K562 (cell line): Measurements from ENCODE around the gene CEP89. TPM values are rescaled to one million over a fixed set of nuclear protein-coding genes. Genes with fewer than 3 reads are reported as not detected.

Experiments used
- ATAC-seq: fragments of 200-7000 bp; cut with Tn5 transposase; 3 replicates; pipeline ENCODE4 v1.9.1; 2020; ENCODE audit warnings: moderate library complexity
- BruUV-seq: library from RNA; stranded (reverse); fragments of 400-500 nt; replicated peaks from 2 replicates; lab custom pipeline; 2021; lab: Mats Ljungman, UMichigan
- CTCF ChIA-PET: fragments of 300-600 bp; formaldehyde crosslinking; extraction: SDS; loops from one replicate; lab custom pipeline; 2021; ENCODE audit warnings: low intra/inter-chr PET ratio; lab: Yijun Ruan, JAX
- POLR2A ChIA-PET: fragments of 300-600, 350-650 bp; sonication (Branson Sonifier 250); formaldehyde crosslinking; extraction: SDS; loops from one replicate; lab custom pipeline; 2021; ENCODE audit warnings: antibody characterized with exemption, inconsistent platforms; lab: Yijun Ruan, JAX
- DNase-seq, 4 experiments: peaks; one replicate each; pipeline versions ENCODE4 v3.0.0 to v3.0.0-alpha.2; 2011 to 2018; ENCODE audit warnings: low spot score in 3 of 4, mixed read lengths in 3 of 4; ENCODE audit errors: extremely low read depth in 1 of 4
- FAIRE-seq: peaks from 2 replicates; lab custom pipeline; 2011; peaks lifted over from hg19 to GRCh38; lab: Jason Lieb, UNC
- H2AFZ ChIP-seq: 2 replicates; pipeline ENCODE4 v1.6.0; 2011; ENCODE audit warnings: low read depth, low read length, control low read depth, inconsistent platforms
- H3K27ac ChIP-seq: fragments of 200-600 bp; 3 replicates; pipeline ENCODE4 v1.8.0; 2011; ENCODE audit warnings: low read depth, mild to moderate bottlenecking, control low read depth, inconsistent platforms, low read length, moderate library complexity, mixed read lengths; ENCODE audit errors: extremely low read depth
- H3K27me3 ChIP-seq, 2 experiments: fragments of 300-600 bp in 1 of 2; 2 replicates in 1 of 2; 3 replicates in 1 of 2; pipeline versions ENCODE4 v1.6.0 to v1.8.0; 2011; ENCODE audit warnings: inconsistent platforms in 2 of 2, low read length in 2 of 2, mild to moderate bottlenecking in 1 of 2, mixed read lengths in 1 of 2, moderate library complexity in 1 of 2; ENCODE audit not compliant: control insufficient read depth in 2 of 2, insufficient read depth in 2 of 2
- H3K36me3 ChIP-seq: fragments of 300-600 bp; 3 replicates; pipeline ENCODE4 v1.8.0; 2011; ENCODE audit warnings: mild to moderate bottlenecking, low read length, inconsistent platforms; ENCODE audit not compliant: control insufficient read depth, insufficient read depth
- H3K4me1 ChIP-seq, 2 experiments: fragments of 200-600 bp in 1 of 2; replicated peaks in 1 of 2; 2 replicates in 1 of 2; 3 replicates in 1 of 2; pipeline versions ENCODE4 v1.5.1 to v1.8.0; 2011; ENCODE audit warnings: inconsistent platforms in 2 of 2, low read length in 2 of 2, mild to moderate bottlenecking in 1 of 2, mixed read lengths in 1 of 2, moderate library complexity in 1 of 2; ENCODE audit not compliant: control insufficient read depth in 2 of 2, insufficient read depth in 2 of 2
- H3K4me2 ChIP-seq: 2 replicates; pipeline ENCODE4 v1.6.1; 2011; ENCODE audit warnings: low read length, control low read depth, inconsistent platforms, mixed read lengths; ENCODE audit not compliant: insufficient read depth
- H3K4me3 ChIP-seq: fragments of 200-600 bp; sonication (generic), shearing (Covaris generic); 2 replicates; pipeline ENCODE4 v1.5.1; 2016; ENCODE audit warnings: control low read depth, inconsistent platforms
- H3K79me2 ChIP-seq: fragments of 200-600 bp; 3 replicates; pipeline ENCODE4 v1.8.0; 2011; ENCODE audit warnings: low read length, inconsistent platforms; ENCODE audit not compliant: control insufficient read depth, insufficient read depth
- H3K9ac ChIP-seq, 2 experiments: 2 replicates each; pipeline versions ENCODE4 v1.6.0 to v1.6.1; 2011; ENCODE audit warnings: low read depth in 2 of 2, low read length in 2 of 2, control low read depth in 1 of 2, inconsistent platforms in 1 of 2, mild to moderate bottlenecking in 1 of 2, mixed read lengths in 1 of 2; ENCODE audit not compliant: insufficient read depth in 1 of 2
- H3K9me1 ChIP-seq: one replicate; pipeline ENCODE4 v1.6.0; 2011; ENCODE audit warnings: inconsistent platforms, mild to moderate bottlenecking, low read length, moderate library complexity; ENCODE audit not compliant: control insufficient read depth, insufficient read depth
- H3K9me3 ChIP-seq: replicated peaks from 2 replicates; pipeline ENCODE4 v1.5.1; 2011; ENCODE audit warnings: low read depth, low read length, inconsistent platforms; ENCODE audit not compliant: control insufficient read depth, insufficient read depth
- H4K20me1 ChIP-seq: replicated peaks from 2 replicates; pipeline ENCODE4 v1.6.1; 2011; ENCODE audit warnings: low read length, inconsistent platforms, mixed read lengths; ENCODE audit not compliant: control insufficient read depth, insufficient read depth
- NFRKB ChIP-seq: fragments of 450-650 bp; IDR thresholded peaks from 2 replicates; pipeline ENCODE4 v1.6.1; 2016; ENCODE audit warnings: low read depth
- SMAD3 ChIP-seq: fragments of 450-650 bp; formaldehyde crosslinking; conservative IDR thresholded peaks from 2 replicates; pipeline ENCODE4 v1.4.0; 2020; ENCODE audit warnings: mild to moderate bottlenecking
- THAP7 ChIP-seq: fragments of 250-450 bp; sonication (Bioruptor Pico); IDR thresholded peaks from 2 replicates; pipeline ENCODE4 v1.5.0; 2021
- TOE1 ChIP-seq, 2 experiments: fragments of 450-650 bp in 1 of 2; sonication (generic) in 1 of 2; formaldehyde crosslinking in 1 of 2; IDR thresholded peaks; 2 replicates each; pipeline versions ENCODE4 v1.7.1 to v1.8.0; 2016 to 2022; ENCODE audit warnings: borderline replicate concordance in 2 of 2, mild to moderate bottlenecking in 2 of 2, antibody characterized with exemption in 1 of 2, inconsistent platforms in 1 of 2, low read depth in 1 of 2, missing genetic modification reagents in 1 of 2, moderate library complexity in 1 of 2
- ZNF316 ChIP-seq: fragments of 450-650 bp; IDR thresholded peaks from 2 replicates; pipeline ENCODE4 v1.6.1; 2016
- ZNF444 ChIP-seq: fragments of 250-450 bp; sonication (Bioruptor Pico); IDR thresholded peaks from 2 replicates; pipeline ENCODE4 v1.4.0; 2020; ENCODE audit warnings: mild to moderate bottlenecking, moderate library complexity
- ZNF586 ChIP-seq: fragments of 450-650 bp; formaldehyde crosslinking; conservative IDR thresholded peaks from 2 replicates; pipeline ENCODE4 v1.4.0; 2020; ENCODE audit warnings: mild to moderate bottlenecking, moderate library complexity
- WGBS: fragments of 100-300 bp; shearing (Covaris generic); methylation state at CpG from one replicate; pipeline ENCODE4 v1.1.6; 2016; ENCODE audit warnings: low coverage, mixed read lengths; ENCODE audit not compliant: insufficient coverage; ENCODE audit errors: missing lambda C conversion rate; 5-methylcytosine and 5-hydroxymethylcytosine counted together
- in situ Hi-C: fragments of 300-500 bp; cut with MboI; formaldehyde crosslinking; loops from 4 replicates; pipeline ENCODE4 v1.15.0; 2018; ENCODE audit warnings: inconsistent platforms, mixed read lengths
- intact Hi-C: fragments of 100-400 bp; cut with micrococcal nuclease; formaldehyde crosslinking; loops from 2 replicates; pipeline ENCODE4 v1.14.2; 2022
- polyA plus RNA-seq, 8 experiments: library from polyadenylated mRNA; depleted of rRNA in 4 of 8; stranded (reverse) in 5 of 8; unstranded in 3 of 8; fragments of >200 nt; fragmentation: Nextera tagmentation in 2 of 8; fragmentation: Illumina TruSeq in 1 of 8; extraction: Ambion mirVana in 2 of 8; extraction: Trizol in 1 of 8; gene quantifications; 2 replicates each; pipeline versions ENCODE4 v1.2.1 to v1.2.3, GENCODE V29; 2011 to 2014; ENCODE audit warnings: inconsistent platforms in 1 of 8, missing spikeins in 1 of 8
- total RNA-seq, 7 experiments: library from RNA; depleted of rRNA in 6 of 7; stranded (reverse); fragments of >200 nt in 6 of 7; fragmentation: Illumina TruSeq in 2 of 7; extraction: Trizol in 2 of 7; gene quantifications; 2 replicates each; pipeline versions ENCODE4 v1.2.1 to v1.2.3, GENCODE V29; 2011 to 2021; ENCODE audit warnings: low replicate concordance in 1 of 7
- TF ChIP-seq, protein P1 (sequence below): fragments of 450-650 bp; IDR thresholded peaks from 2 replicates; pipeline ENCODE4 v1.6.1; 2017; ENCODE audit warnings: antibody characterized with exemption

CEP89 gene
- total and polyA plus RNA-seq, 9 of the 15 experiments (the other 6 are each of a cell fraction or from before 2014, with no cell fraction given), result 5.5 to 15.0 (median 7.2) TPM

DNA sequence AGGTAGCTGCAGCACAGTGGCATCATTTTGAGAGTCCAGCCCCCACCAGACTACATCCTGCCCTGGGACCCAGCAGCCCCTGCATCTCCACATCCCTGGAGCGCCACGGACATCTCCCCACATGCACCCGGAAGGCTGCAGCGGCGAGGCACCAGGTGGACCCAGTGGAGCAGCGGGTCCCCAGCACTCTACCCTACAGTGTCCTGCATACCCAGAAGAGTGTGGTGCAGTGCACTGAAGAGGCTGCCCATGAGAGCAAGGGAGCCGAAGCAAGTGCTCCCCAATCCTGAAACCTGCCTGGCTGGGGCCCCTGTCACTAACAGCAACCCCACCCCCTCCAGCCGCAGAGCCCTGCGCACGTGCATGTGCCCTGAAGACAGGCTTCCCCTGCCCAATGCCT is 80.9 kb downstream of the CEP89 start:
- BruUV-seq, result no TSS peak
- no peak for FAIRE-seq
- intact Hi-C loops, result no loop called here

DNA sequence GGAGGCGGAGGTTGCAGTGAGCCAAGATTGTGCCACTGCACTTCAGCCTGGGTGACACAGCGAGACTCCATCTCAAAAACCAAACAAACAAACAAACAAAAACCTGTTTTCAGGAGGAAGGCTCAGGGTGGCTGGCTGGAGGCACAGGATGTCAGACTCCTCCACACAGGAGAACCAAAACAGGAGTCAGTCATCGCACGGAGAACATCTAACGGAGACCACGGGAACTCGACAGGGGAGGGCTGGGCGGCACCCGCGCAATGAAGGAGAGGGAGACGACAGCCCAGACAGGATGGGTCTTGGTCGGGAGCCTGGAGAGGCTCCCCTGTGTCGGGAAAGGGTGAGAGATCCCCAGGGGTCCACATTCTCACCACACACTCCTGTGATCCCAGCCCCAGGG is 81.4 kb downstream of the CEP89 start:
- H3K9me3 ChIP-seq, result peaks cover 3% of the 10 kb centered on the region
- in situ Hi-C loops (no loop called here), intact Hi-C loops (no loop called here)
- H3K27me3 ChIP-seq, result no peaks in the 10 kb centered on the region; a peak in 1 of 5 replicates
- BruUV-seq, result no TSS peak
- H3K9me1 ChIP-seq, result no peaks in the 10 kb centered on the region
- TF ChIP-seq ZNF316 (no peak), ZNF586 (CRISPR knock-in tag) (no peak), SMAD3 (no peak), NFRKB (no peak), THAP7 (CRISPR knock-in tag) (no peak)
- TF ChIP-seq, protein P1, sequence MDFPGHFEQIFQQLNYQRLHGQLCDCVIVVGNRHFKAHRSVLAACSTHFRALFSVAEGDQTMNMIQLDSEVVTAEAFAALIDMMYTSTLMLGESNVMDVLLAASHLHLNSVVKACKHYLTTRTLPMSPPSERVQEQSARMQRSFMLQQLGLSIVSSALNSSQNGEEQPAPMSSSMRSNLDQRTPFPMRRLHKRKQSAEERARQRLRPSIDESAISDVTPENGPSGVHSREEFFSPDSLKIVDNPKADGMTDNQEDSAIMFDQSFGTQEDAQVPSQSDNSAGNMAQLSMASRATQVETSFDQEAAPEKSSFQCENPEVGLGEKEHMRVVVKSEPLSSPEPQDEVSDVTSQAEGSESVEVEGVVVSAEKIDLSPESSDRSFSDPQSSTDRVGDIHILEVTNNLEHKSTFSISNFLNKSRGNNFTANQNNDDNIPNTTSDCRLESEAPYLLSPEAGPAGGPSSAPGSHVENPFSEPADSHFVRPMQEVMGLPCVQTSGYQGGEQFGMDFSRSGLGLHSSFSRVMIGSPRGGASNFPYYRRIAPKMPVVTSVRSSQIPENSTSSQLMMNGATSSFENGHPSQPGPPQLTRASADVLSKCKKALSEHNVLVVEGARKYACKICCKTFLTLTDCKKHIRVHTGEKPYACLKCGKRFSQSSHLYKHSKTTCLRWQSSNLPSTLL, result no peak
- ChIA-PET POLR2A (no interaction called here), CTCF (no interaction called here)
- no peak overlapping the region for H3K4me3 ChIP-seq
- DNase-seq (no peak), FAIRE-seq (no peak), ATAC-seq (no peak)
- H3K36me3 ChIP-seq, result no peaks in the 10 kb centered on the region
- H4K20me1 ChIP-seq, result no peaks in the 10 kb centered on the region
- H3K27ac ChIP-seq, result no peak overlapping the region
- no peaks in the 10 kb centered on the region for H3K79me2 ChIP-seq
- H3K4me1 ChIP-seq, result no peaks in the 10 kb centered on the region
- H2AFZ ChIP-seq, result no peak overlapping the region
- H3K9ac ChIP-seq, result no peak overlapping the region
- no peak overlapping the region for H3K4me2 ChIP-seq
- WGBS, result 24% methylated on average over 12 of the region's 13 CpGs

More for the DNA sequence above, 80.9 kb downstream of the CEP89 start:
- no peak overlapping the region for H2AFZ ChIP-seq
- no peaks in the 10 kb centered on the region for H3K4me1 ChIP-seq
- no peak overlapping the region for H3K4me3 ChIP-seq
- H4K20me1 ChIP-seq, result no peaks in the 10 kb centered on the region
- no peak overlapping the region for H3K27ac ChIP-seq
- H3K79me2 ChIP-seq, result no peaks in the 10 kb centered on the region
- ChIA-PET CTCF (no interaction called here), POLR2A (no interaction called here)
- no peak overlapping the region for H3K9ac ChIP-seq
- no peaks in the 10 kb centered on the region; a peak in 1 of 5 replicates for H3K27me3 ChIP-seq
- WGBS, result 13% methylated on average over 10 of the region's 10 CpGs
- H3K36me3 ChIP-seq, result no peaks in the 10 kb centered on the region
- DNase-seq (no peak), ATAC-seq (no peak)
- H3K9me3 ChIP-seq, result peaks cover 3% of the 10 kb centered on the region
- in situ Hi-C loops, result no loop called here
- no peak overlapping the region for H3K4me2 ChIP-seq
- TF ChIP-seq TOE1 (IDR thresholded peaks at IDR 0.05; ENCODE audit: borderline replicate concordance) (no peak), TOE1 (CRISPR knock-in tag; IDR thresholded peaks at IDR 0.05; ENCODE audit: borderline replicate concordance, low read depth) (no peak), ZNF444 (CRISPR knock-in tag) (no peak)
- H3K9me1 ChIP-seq, result no peaks in the 10 kb centered on the region
